OCI-LY1 (cell line): ENCODE measurements around the gene BSG.

ENCODE experiments used
- EZH2 ChIP-seq: fragments of 200-600 bp; sonication (generic), shearing (Covaris generic); IDR thresholded peaks from 2 replicates; pipeline ENCODE4 v1.8.0; 2017; ENCODE audit warnings: borderline replicate concordance, mixed run types, mild to moderate bottlenecking, antibody characterized with exemption, low read length, moderate library complexity, mixed read lengths
- TF ChIP-seq, protein P1 (sequence below): fragments of 200-600 bp; sonication (generic), shearing (Covaris generic); IDR thresholded peaks from 2 replicates; pipeline ENCODE4 v1.5.1; 2017; ENCODE audit warnings: mild to moderate bottlenecking, antibody characterized with exemption, low read length, moderate library complexity, mixed read lengths

DNA sequence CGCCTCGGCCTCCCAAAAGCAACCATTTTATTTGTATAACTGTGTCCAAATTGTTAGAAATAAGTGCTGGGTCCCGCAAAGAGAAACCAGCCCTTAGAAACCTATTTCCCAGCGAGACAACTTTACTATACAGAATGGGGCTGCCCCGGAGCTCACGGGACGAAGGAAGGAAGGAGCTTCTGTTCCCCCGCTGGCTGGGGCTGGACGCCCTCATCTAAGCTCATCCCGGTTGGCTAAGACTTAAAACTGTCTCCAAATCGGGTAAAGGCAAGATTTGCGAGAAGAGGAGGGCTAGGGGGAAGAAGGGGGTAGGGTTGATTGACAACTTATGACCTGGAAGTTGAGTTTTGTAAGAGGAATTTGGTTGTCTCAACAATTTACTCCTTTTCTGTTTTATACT lies 12.3 kb upstream of the BSG start:
- TF ChIP-seq, protein P1, sequence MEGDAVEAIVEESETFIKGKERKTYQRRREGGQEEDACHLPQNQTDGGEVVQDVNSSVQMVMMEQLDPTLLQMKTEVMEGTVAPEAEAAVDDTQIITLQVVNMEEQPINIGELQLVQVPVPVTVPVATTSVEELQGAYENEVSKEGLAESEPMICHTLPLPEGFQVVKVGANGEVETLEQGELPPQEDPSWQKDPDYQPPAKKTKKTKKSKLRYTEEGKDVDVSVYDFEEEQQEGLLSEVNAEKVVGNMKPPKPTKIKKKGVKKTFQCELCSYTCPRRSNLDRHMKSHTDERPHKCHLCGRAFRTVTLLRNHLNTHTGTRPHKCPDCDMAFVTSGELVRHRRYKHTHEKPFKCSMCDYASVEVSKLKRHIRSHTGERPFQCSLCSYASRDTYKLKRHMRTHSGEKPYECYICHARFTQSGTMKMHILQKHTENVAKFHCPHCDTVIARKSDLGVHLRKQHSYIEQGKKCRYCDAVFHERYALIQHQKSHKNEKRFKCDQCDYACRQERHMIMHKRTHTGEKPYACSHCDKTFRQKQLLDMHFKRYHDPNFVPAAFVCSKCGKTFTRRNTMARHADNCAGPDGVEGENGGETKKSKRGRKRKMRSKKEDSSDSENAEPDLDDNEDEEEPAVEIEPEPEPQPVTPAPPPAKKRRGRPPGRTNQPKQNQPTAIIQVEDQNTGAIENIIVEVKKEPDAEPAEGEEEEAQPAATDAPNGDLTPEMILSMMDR = no peak
- no peak for TF ChIP-seq EZH2
